HEK293 (cell line): ENCODE results near the gene IPO11.

ENCODE experiments used
- CTCF ChIA-PET: fragments of 350-600 bp; formaldehyde crosslinking; extraction: SDS; loops from one replicate; lab custom pipeline; 2021; ENCODE audit warnings: antibody characterized with exemption; lab: Yijun Ruan, JAX
- POLR2A ChIA-PET: fragments of 300-600 bp; formaldehyde crosslinking; extraction: SDS; loops from one replicate; lab custom pipeline; 2020; ENCODE audit warnings: antibody characterized with exemption, inconsistent platforms; lab: Yijun Ruan, JAX
- H3K27ac ChIP-seq: fragments of 200-500 bp; sonication (Bioruptor generic); 2 replicates; pipeline ENCODE4 v1.5.1; 2014; ENCODE audit warnings: low read depth, low read length, control low read depth, inconsistent platforms; ENCODE audit errors: extremely low read depth
- H3K36me3 ChIP-seq, 2 experiments: fragments of 200-500 bp in 1 of 2; sonication (Bioruptor generic) in 1 of 2; 1 replicate in 1 of 2; 2 replicates in 1 of 2; pipeline ENCODE4 v1.5.1; 2014 to 2017; ENCODE audit warnings: inconsistent platforms in 2 of 2, low read length in 2 of 2; ENCODE audit not compliant: control insufficient read depth in 2 of 2, insufficient read depth in 1 of 2
- H3K4me1 ChIP-seq: fragments of 200-500 bp; sonication (Bioruptor generic); 2 replicates; pipeline ENCODE4 v1.5.1; 2014; ENCODE audit warnings: mild to moderate bottlenecking, low read length, inconsistent platforms; ENCODE audit not compliant: control insufficient read depth, insufficient read depth
- H3K4me3 ChIP-seq: 2 replicates; pipeline ENCODE4 v1.5.1; 2011; ENCODE audit warnings: low read depth, mild to moderate bottlenecking, control low read depth, low read length, moderate library complexity
- H3K9me3 ChIP-seq: fragments of 200-500 bp; sonication (Bioruptor generic); 2 replicates; pipeline ENCODE4 v1.5.1; 2014; ENCODE audit warnings: low read depth, low read length, inconsistent platforms; ENCODE audit not compliant: control insufficient read depth, insufficient read depth
- BCL11B ChIP-seq: fragments of 450-650 bp; formaldehyde crosslinking; IDR thresholded peaks from 2 replicates; pipeline ENCODE4 v1.5.1; 2016; ENCODE audit warnings: low read depth, missing biosample characterization, missing genetic modification characterization
- FEZF1 ChIP-seq: fragments of 450-650 bp; formaldehyde crosslinking; IDR thresholded peaks from 2 replicates; pipeline ENCODE4 v1.5.1; 2016; ENCODE audit warnings: missing biosample characterization, missing genetic modification characterization
- HOXA7 ChIP-seq: sonication (generic); formaldehyde crosslinking; IDR thresholded peaks from 2 replicates; pipeline ENCODE4 v1.8.1; 2022; ENCODE audit warnings: missing genetic modification reagents, borderline replicate concordance
- INSM2 ChIP-seq: fragments of 450-650 bp; formaldehyde crosslinking; IDR thresholded peaks from 2 replicates; pipeline ENCODE4 v1.5.1; 2016; ENCODE audit warnings: missing biosample characterization, missing genetic modification characterization
- KLF1 ChIP-seq: fragments of 450-650 bp; formaldehyde crosslinking; IDR thresholded peaks from 2 replicates; pipeline ENCODE4 v1.5.1; 2016; ENCODE audit warnings: missing biosample characterization, missing genetic modification characterization
- KLF8 ChIP-seq: fragments of 450-650 bp; formaldehyde crosslinking; IDR thresholded peaks from 2 replicates; pipeline ENCODE4 v1.5.1; 2016; ENCODE audit warnings: missing biosample characterization, missing genetic modification characterization
- OVOL3 ChIP-seq: fragments of 450-650 bp; formaldehyde crosslinking; IDR thresholded peaks from 2 replicates; pipeline ENCODE4 v1.5.1; 2016; ENCODE audit warnings: missing biosample characterization, missing genetic modification characterization
- PATZ1 ChIP-seq: fragments of 450-650 bp; formaldehyde crosslinking; IDR thresholded peaks from 2 replicates; pipeline ENCODE4 v1.5.1; 2016; ENCODE audit warnings: missing biosample characterization, missing genetic modification characterization
- PRDM4 ChIP-seq: fragments of 450-650 bp; formaldehyde crosslinking; IDR thresholded peaks from 2 replicates; pipeline ENCODE4 v1.5.1; 2017; ENCODE audit warnings: missing biosample characterization, missing genetic modification characterization
- ZBTB7A ChIP-seq: fragments of 450-650 bp; formaldehyde crosslinking; IDR thresholded peaks from 2 replicates; pipeline ENCODE4 v1.5.1; 2016; ENCODE audit warnings: low read depth, missing biosample characterization, missing genetic modification characterization
- ZNF146 ChIP-seq: fragments of 450-650 bp; formaldehyde crosslinking; IDR thresholded peaks from 2 replicates; pipeline ENCODE4 v1.5.1; 2016; ENCODE audit warnings: missing biosample characterization, missing genetic modification characterization
- ZNF155 ChIP-seq: fragments of 450-650 bp; formaldehyde crosslinking; IDR thresholded peaks from 2 replicates; pipeline ENCODE4 v1.5.1; 2016; ENCODE audit warnings: missing biosample characterization, missing genetic modification characterization
- ZNF19 ChIP-seq: fragments of 450-650 bp; formaldehyde crosslinking; IDR thresholded peaks from 2 replicates; pipeline ENCODE4; 2016; ENCODE audit warnings: missing biosample characterization, missing genetic modification characterization, low read depth
- ZNF211 ChIP-seq: fragments of 450-650 bp; formaldehyde crosslinking; IDR thresholded peaks from 2 replicates; pipeline ENCODE4 v1.5.1; 2016; ENCODE audit warnings: low read depth, missing biosample characterization, missing genetic modification characterization
- ZNF214 ChIP-seq: fragments of 450-650 bp; formaldehyde crosslinking; IDR thresholded peaks from 2 replicates; pipeline ENCODE4 v1.5.1; 2017; ENCODE audit warnings: missing biosample characterization, mild to moderate bottlenecking, missing genetic modification characterization, borderline replicate concordance
- ZNF292 ChIP-seq: fragments of 450-650 bp; formaldehyde crosslinking; IDR thresholded peaks from 2 replicates; pipeline ENCODE4 v1.5.1; 2016; ENCODE audit warnings: low read depth, missing biosample characterization, missing genetic modification characterization, borderline replicate concordance
- ZNF335 ChIP-seq: fragments of 450-650 bp; formaldehyde crosslinking; conservative IDR thresholded peaks from 2 replicates; pipeline ENCODE4 v1.5.1; 2016; ENCODE audit warnings: missing biosample characterization, missing genetic modification characterization
- ZNF426 ChIP-seq: fragments of 450-650 bp; formaldehyde crosslinking; IDR thresholded peaks from 2 replicates; pipeline ENCODE4 v1.5.1; 2017; ENCODE audit warnings: missing biosample characterization, missing genetic modification characterization, mild to moderate bottlenecking, inconsistent platforms, moderate library complexity
- ZNF514 ChIP-seq: fragments of 450-650 bp; formaldehyde crosslinking; IDR thresholded peaks from 2 replicates; pipeline ENCODE4 v1.5.1; 2016; ENCODE audit warnings: missing biosample characterization, missing genetic modification characterization
- ZNF544 ChIP-seq: fragments of 450-650 bp; formaldehyde crosslinking; IDR thresholded peaks from 2 replicates; pipeline ENCODE4 v1.5.0; 2017; ENCODE audit warnings: missing biosample characterization, missing genetic modification characterization
- ZNF664 ChIP-seq: fragments of 450-650 bp; formaldehyde crosslinking; IDR thresholded peaks from 2 replicates; pipeline ENCODE4 v1.5.1; 2016; ENCODE audit warnings: missing biosample characterization, missing genetic modification characterization
- ZNF76 ChIP-seq: fragments of 450-650 bp; formaldehyde crosslinking; IDR thresholded peaks from 2 replicates; pipeline ENCODE4; 2016; ENCODE audit warnings: low read depth, missing biosample characterization, missing genetic modification characterization, borderline replicate concordance
- ZNF776 ChIP-seq: fragments of 450-650 bp; formaldehyde crosslinking; IDR thresholded peaks from 2 replicates; pipeline ENCODE4 v1.5.0; 2017; ENCODE audit warnings: missing biosample characterization, missing genetic modification characterization, borderline replicate concordance
- ZSCAN4 ChIP-seq: fragments of 450-650 bp; formaldehyde crosslinking; IDR thresholded peaks from 2 replicates; pipeline ENCODE4 v1.5.1; 2017; ENCODE audit warnings: missing biosample characterization, missing genetic modification characterization
- ZXDB ChIP-seq: fragments of 450-650 bp; formaldehyde crosslinking; IDR thresholded peaks from 2 replicates; pipeline ENCODE4 v1.5.1; 2016; ENCODE audit warnings: missing biosample characterization, missing genetic modification characterization
- TF ChIP-seq, protein P1 (sequence below): fragments of 450-650 bp; formaldehyde crosslinking; IDR thresholded peaks from 2 replicates; pipeline ENCODE4 v1.5.1; 2016; ENCODE audit warnings: missing biosample characterization, missing genetic modification characterization

The IPO11 gene

DNA sequence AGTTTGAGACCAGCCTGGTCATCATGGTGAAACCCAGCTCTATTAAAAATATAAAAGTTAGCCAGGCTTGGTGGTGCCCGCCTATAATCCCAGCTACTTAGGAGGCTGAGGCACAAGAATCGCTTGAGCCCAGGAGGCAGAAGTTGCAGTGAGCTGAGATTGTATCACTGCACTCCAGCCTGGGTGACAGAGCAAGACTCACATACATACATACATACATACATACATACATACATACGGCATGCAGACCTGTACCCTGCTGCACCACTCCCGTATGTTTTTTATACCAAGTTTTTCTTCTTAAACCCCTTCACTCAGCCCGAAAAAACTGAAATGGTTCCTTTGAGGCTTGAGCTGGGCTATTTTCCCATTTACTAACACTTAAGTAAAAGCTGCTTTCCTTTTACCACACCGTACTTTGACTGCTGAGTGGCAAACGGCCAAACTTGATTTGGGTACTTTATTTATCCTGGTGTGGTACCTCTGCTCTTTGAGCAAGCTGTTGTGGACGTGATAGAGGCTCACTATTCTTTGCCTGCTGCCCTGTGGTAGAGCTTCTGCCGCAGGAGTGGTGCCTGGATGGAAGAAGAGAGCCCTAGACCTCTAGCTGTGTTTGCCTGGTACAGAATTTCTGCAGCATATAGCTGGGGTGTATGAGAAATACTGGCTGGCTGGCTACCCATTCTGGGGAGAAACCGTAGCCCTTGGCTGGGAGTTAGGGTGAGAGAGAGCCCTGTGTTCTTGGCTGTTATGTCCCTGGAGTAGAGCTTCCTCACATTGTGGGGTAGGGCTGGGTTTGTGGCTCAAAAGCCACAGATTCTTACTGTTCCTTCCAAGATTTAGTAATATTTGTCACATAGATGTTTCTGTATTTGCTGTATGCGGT lies 19.4 kb downstream of the IPO11 start:
- no peaks in the 10 kb centered on the region; a peak in 1 of 3 replicates for H3K36me3 ChIP-seq
- H3K9me3 ChIP-seq, result no peaks in the 10 kb centered on the region
- ChIA-PET POLR2A (interaction anchor here (1.5 kb wide), 1 partner anchor 28 kb away, joined by 6 read pairs; the partner anchor contains the start of gene DIMT1), CTCF (interaction anchor here (1.1 to 3.0 kb wide), 2 partner anchors 12 to 21 kb away, joined by 4 to 13 read pairs; no protein-coding TSS in a partner anchor)
- no peak overlapping the region for H3K4me3 ChIP-seq
- TF ChIP-seq OVOL3 (tag by site-specific recombination) (no peak), ZNF335 (tag by site-specific recombination) (no peak), ZNF146 (no peak), ZSCAN4 (tag by site-specific recombination) (no peak), KLF8 (tag by site-specific recombination) (no peak), INSM2 (no peak), HOXA7 (CRISPR knock-in tag) (no peak)
- TF ChIP-seq, protein P1, sequence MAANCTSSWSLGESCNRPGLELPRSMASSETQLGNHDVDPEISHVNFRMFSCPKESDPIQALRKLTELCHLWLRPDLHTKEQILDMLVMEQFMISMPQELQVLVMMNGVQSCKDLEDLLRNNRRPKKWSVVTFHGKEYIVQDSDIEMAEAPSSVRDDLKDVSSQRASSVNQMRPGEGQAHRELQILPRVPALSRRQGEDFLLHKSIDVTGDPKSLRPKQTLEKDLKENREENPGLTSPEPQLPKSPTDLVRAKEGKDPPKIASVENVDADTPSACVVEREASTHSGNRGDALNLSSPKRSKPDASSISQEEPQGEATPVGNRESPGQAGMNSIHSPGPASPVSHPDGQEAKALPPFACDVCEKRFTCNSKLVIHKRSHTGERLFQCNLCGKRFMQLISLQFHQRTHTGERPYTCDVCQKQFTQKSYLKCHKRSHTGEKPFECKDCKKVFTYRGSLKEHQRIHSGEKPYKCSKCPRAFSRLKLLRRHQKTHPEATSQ (tag by site-specific recombination), result no peak
- H3K4me1 ChIP-seq, result no peaks in the 10 kb centered on the region
- no peak overlapping the region for H3K27ac ChIP-seq

- POLR2A ChIA-PET, result interaction anchor here (1.5 kb wide), 1 partner anchor 28 kb away, joined by 6 read pairs; the partner anchor contains the start of gene DIMT1
- TF ChIP-seq PRDM4 (tag by site-specific recombination), result no peak
- no peak for TF ChIP-seq ZNF664
- no peak for TF ChIP-seq ZNF211 (tag by site-specific recombination)
- TF ChIP-seq BCL11B (tag by site-specific recombination), result no peak
- no peak for TF ChIP-seq ZNF514 (tag by site-specific recombination)
- no peak for TF ChIP-seq ZNF155 (tag by site-specific recombination)
- TF ChIP-seq ZNF292 (tag by site-specific recombination), result no peak
- TF ChIP-seq ZNF544 (tag by site-specific recombination), result no peak
- no peak for TF ChIP-seq FEZF1 (tag by site-specific recombination)
- no peak for TF ChIP-seq ZNF214 (tag by site-specific recombination)
- no peak for TF ChIP-seq ZBTB7A (tag by site-specific recombination)
- TF ChIP-seq ZXDB (tag by site-specific recombination), result no peak
- TF ChIP-seq PATZ1, result no peak
- no peak for TF ChIP-seq KLF1 (tag by site-specific recombination)
- no peak for TF ChIP-seq ZNF426 (tag by site-specific recombination)
- no peak for TF ChIP-seq ZNF776 (tag by site-specific recombination)
- no peak for TF ChIP-seq ZNF76 (tag by site-specific recombination)
- TF ChIP-seq ZNF19, result no peak
Measured at GRCh38 chr5:62432621-62433064, 20.1 kb downstream of the IPO11 start.

More at GRCh38 chr5:62432621-62433064, 20.1 kb downstream of the IPO11 start:
- H3K9me3 ChIP-seq, result no peaks in the 10 kb centered on the region
- H3K4me3 ChIP-seq, result no peak overlapping the region
- no peaks in the 10 kb centered on the region for H3K4me1 ChIP-seq
- H3K36me3 ChIP-seq, result no peaks in the 10 kb centered on the region; a peak in 1 of 3 replicates
- no peak overlapping the region for H3K27ac ChIP-seq
- CTCF ChIA-PET, result interaction anchor here (0.7 to 3.0 kb wide), 2 partner anchors 11 to 12 kb away, joined by 3 to 13 read pairs; no protein-coding TSS in a partner anchor
